Measurements from ENCODE around the gene SERPINA1. TPM values are rescaled to one million over a fixed set of nuclear protein-coding genes. Genes with fewer than 3 reads are reported as not detected.

Gene SERPINA1
- total RNA-seq, 1 experiment from 2014 or later = not detected

- H3K4me2 ChIP-seq (ENCODE audit: insufficient read depth, insufficient read length, low read length) = no peak overlapping the region
- no peaks in the 10 kb centered on the region for H3K27me3 ChIP-seq (ENCODE audit: insufficient read depth, low read length)
- TF ChIP-seq CTCF (conservative IDR thresholded peaks at IDR 0.05) = no peak
- H3K23ac ChIP-seq (ENCODE audit: insufficient read length, low read depth, low read length) = no peak overlapping the region
- H2BK20ac ChIP-seq (ENCODE audit: low read depth, low read length, poor library complexity, severe bottlenecking) = no peak overlapping the region
- DNase-seq = no peak
- Mint-ChIP-seq H3K9me3 (no peaks in the 10 kb centered on the region; a peak in 1 of 5 replicates), H3K36me3 (ENCODE audit: insufficient read depth in 1 of 3, low read depth in 3 of 3) (no peaks in the 10 kb centered on the region; a peak in 1 of 7 replicates), H3K27ac (no peak overlapping the region), H3K4me3 (no peak overlapping the region), H3K27me3 (ENCODE audit: low read depth) (peaks cover 25% of the 10 kb centered on the region), H3K4me1 (peaks cover 53 to 62% of the 10 kb centered on the region in 2 experiments)
- no peak overlapping the region for H2AFZ ChIP-seq (ENCODE audit: low read length)
- H2BK5ac ChIP-seq (ENCODE audit: insufficient read length, low read length) = no peak overlapping the region
- no peak overlapping the region for H4K8ac ChIP-seq (replicated peaks; ENCODE audit: insufficient read length, low read depth, low read length)
- H4K91ac ChIP-seq (ENCODE audit: insufficient read length, low read depth, low read length) = no peak overlapping the region
- H2BK120ac ChIP-seq (ENCODE audit: low read depth, low read length, poor library complexity, severe bottlenecking) = no peak overlapping the region
- H3T11ph ChIP-seq (ENCODE audit: low read length) = no peak overlapping the region
- H2AK5ac ChIP-seq (ENCODE audit: insufficient read length, low read length) = no peak overlapping the region
- H3K14ac ChIP-seq (ENCODE audit: insufficient read depth, low read length) = no peak overlapping the region
- no peak overlapping the region for H2BK15ac ChIP-seq (ENCODE audit: low read depth, low read length)
- H3K4me1 ChIP-seq (ENCODE audit: insufficient read depth, low read length) = peaks cover 8% of the 10 kb centered on the region; the same call in 1 of the 2 replicates
- H4K5ac ChIP-seq (ENCODE audit: insufficient read length, low read depth, low read length) = no peak overlapping the region
- no peaks in the 10 kb centered on the region for H3K9me3 ChIP-seq (ENCODE audit: control insufficient read depth, low read depth, low read length)
- no peak overlapping the region for H3K9ac ChIP-seq (ENCODE audit: extremely low read depth, insufficient read length, low read length)
- no CpG with 5 or more reads among the region's 10 CpGs for WGBS (ENCODE audit: extremely low coverage, insufficient read length, low lambda C conversion rate)
- no peak overlapping the region for H3K18ac ChIP-seq (ENCODE audit: insufficient read length, low read depth, low read length)
- H3K79me2 ChIP-seq (ENCODE audit: insufficient read depth, low read length) = no peaks in the 10 kb centered on the region
- no peaks in the 10 kb centered on the region for H3K79me1 ChIP-seq (ENCODE audit: insufficient read depth, low read depth, low read length, poor library complexity, severe bottlenecking)
- H4K20me1 ChIP-seq (ENCODE audit: control insufficient read depth, insufficient read depth, insufficient read length) = no peaks in the 10 kb centered on the region
- H3K4ac ChIP-seq (ENCODE audit: low read depth, low read length) = no peak overlapping the region
- no peaks in the 10 kb centered on the region for H3K23me2 ChIP-seq (ENCODE audit: insufficient read length, low read depth, low read length, poor library complexity, severe bottlenecking)
- H2BK12ac ChIP-seq (ENCODE audit: insufficient read length, low read depth, low read length) = no peak overlapping the region
- no peak overlapping the region for H3K56ac ChIP-seq (ENCODE audit: insufficient read length, low read depth, low read length)
- no peak overlapping the region for H3K27ac ChIP-seq (ENCODE audit: insufficient read length, low read depth, low read length)
These were observed 5.1 kb upstream of the SERPINA1 start for GRCh38 chr14:94393474-94393873.

Data from H9 (cell line).